HFF-Myc (cell line): ENCODE results near the gene NXPE3.

Experiments
- DNase-seq: peaks from one replicate; pipeline ENCODE4 v3.0.0-alpha.2; 2011; ENCODE audit warnings: low read depth; ENCODE audit errors: extremely low read depth
- H3K4me3 ChIP-seq: replicated peaks from 2 replicates; pipeline ENCODE4 v1.5.1; 2011; ENCODE audit warnings: low read depth, mild to moderate bottlenecking, control low read depth, low read length
- TF ChIP-seq, protein P1 (sequence below): IDR thresholded peaks from 2 replicates; pipeline ENCODE4 v1.5.1; 2012; ENCODE audit warnings: mild to moderate bottlenecking, low read depth, low read length, control low read depth; ENCODE audit errors: missing control alignments

NXPE3 gene

DNA sequence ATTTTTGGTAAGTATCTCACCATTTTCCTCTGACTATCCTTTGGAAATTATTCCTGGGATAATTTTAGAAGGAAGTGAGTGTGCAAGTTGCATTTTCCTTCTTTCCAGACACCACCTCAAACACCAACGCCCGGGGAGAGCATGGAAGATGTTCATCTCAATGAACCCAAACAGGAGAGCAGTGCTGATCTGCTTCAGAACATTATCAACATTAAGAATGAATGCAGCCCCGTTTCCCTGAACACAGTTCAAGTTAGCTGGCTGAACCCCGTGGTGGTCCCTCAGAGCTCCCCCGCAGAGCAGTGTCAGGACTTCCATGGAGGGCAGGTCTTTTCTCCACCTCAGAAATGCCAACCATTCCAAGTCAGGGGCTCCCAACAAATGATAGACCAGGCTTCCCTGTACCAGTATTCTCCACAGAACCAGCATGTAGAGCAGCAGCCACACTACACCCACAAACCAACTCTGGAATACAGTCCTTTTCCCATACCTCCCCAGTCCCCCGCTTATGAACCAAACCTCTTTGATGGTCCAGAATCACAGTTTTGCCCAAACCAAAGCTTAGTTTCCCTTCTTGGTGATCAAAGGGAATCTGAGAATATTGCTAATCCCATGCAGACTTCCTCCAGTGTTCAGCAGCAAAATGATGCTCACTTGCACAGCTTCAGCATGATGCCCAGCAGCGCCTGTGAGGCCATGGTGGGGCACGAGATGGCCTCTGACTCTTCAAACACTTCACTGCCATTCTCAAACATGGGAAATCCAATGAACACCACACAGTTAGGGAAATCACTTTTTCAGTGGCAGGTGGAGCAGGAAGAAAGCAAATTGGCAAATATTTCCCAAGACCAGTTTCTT, 74.2 kb downstream of the NXPE3 start:
- H3K4me3 ChIP-seq, result no peak overlapping the region
- DNase-seq, result no peak
- TF ChIP-seq, protein P1, sequence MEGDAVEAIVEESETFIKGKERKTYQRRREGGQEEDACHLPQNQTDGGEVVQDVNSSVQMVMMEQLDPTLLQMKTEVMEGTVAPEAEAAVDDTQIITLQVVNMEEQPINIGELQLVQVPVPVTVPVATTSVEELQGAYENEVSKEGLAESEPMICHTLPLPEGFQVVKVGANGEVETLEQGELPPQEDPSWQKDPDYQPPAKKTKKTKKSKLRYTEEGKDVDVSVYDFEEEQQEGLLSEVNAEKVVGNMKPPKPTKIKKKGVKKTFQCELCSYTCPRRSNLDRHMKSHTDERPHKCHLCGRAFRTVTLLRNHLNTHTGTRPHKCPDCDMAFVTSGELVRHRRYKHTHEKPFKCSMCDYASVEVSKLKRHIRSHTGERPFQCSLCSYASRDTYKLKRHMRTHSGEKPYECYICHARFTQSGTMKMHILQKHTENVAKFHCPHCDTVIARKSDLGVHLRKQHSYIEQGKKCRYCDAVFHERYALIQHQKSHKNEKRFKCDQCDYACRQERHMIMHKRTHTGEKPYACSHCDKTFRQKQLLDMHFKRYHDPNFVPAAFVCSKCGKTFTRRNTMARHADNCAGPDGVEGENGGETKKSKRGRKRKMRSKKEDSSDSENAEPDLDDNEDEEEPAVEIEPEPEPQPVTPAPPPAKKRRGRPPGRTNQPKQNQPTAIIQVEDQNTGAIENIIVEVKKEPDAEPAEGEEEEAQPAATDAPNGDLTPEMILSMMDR, result no peak

DNA sequence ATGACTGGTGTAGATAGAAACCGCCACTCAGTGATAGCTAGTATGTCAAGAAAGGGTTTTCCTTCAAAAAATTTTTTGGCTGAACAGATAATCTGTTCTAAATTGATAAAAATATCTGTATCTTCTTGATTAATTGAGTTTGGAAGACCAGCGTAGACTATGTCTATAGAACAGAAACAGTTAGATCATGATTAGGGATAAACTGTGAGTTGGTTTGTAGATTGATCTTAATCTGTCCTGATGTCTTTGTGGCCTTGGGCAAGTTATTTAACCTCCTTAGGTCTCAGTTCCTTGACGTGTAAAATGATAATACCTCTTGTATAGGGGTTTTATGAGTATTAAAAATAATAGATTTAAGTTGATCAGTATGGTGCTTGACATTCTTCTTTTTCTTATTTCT, 75.0 kb downstream of the NXPE3 start:
- no peak overlapping the region for H3K4me3 ChIP-seq
- TF ChIP-seq, protein P1, result no peak
- no peak for DNase-seq

DNA sequence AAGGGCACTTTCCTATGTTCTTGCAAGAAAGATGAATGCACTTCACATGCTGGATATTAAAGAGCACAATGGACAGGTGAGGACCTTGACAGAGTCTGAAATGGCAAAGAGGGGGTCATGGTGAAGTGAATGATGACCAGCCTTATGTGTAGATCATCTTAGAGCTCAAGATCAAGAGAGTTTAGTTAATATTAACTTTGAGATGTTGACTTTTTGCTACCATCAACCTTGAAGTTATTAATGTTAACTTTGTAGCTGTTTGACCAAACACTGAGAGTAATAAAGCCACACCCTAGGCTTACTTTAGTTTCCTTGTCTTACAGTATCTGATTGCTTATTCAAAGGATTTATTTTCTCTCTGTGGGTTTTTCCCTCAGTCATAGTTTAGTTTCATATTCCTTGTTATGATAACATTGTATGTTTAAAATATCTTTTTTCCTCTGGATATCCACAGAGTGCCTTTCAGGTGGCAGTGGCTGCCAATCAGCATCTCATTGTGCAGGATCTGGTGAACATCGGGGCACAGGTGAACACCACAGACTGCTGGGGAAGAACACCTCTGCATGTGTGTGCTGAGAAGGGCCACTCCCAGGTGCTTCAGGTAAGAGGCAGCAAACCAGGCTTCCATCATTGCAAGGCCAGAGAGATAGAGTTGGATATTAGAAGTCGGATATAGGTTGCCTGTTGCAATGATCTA, 75.7 kb downstream of the NXPE3 start:
- DNase-seq, result no peak
- TF ChIP-seq, protein P1, result no peak
- H3K4me3 ChIP-seq, result no peak overlapping the region

DNA sequence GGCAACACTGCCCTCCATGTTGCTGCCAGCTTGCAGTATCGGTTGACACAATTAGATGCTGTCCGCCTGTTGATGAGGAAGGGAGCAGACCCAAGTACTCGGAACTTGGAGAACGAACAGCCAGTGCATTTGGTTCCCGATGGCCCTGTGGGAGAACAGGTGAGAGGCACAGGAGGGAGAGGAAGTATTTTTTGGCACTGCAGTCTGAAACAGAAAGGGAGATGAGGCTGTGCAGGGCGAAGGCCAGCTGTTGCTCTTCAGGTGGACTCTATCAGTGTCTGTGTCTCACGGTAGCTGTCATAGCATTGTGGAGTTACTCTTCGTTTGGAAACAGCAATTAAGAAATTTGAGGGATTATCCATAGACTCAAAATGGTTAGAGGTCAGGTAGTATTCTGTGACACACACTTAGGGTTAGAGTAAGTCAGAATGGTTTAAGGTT, 78.3 kb downstream of the NXPE3 start:
- TF ChIP-seq, protein P1, result no peak
- no peak overlapping the region for H3K4me3 ChIP-seq
- no peak for DNase-seq

DNA sequence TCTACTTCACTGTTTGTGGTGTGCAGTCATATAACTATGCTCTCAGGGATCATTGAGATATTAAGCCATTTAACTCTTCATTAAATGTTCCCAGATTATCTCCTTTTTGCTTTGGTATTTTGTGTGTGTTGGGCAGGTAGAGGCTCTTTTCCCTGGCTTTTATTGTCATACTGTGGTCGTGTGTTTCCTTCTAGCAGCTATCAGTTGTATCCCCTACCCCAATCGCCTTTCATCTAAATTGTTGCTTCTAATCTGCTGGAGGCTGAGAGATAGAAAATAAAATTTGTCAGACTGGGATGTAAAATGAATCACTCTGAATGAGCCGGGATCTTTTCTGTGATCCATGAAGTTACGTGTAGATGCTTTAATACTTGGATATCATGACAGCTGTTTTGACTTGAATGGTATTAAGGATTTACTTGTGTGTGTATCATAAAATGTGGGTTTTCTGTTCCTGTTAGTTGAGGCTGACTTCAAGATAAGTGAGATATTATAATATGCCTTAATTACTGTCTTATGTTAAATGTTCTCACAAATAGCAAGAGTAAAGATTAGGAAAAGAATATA, 79.5 kb downstream of the NXPE3 start:
- H3K4me3 ChIP-seq, result no peak overlapping the region

DNA sequence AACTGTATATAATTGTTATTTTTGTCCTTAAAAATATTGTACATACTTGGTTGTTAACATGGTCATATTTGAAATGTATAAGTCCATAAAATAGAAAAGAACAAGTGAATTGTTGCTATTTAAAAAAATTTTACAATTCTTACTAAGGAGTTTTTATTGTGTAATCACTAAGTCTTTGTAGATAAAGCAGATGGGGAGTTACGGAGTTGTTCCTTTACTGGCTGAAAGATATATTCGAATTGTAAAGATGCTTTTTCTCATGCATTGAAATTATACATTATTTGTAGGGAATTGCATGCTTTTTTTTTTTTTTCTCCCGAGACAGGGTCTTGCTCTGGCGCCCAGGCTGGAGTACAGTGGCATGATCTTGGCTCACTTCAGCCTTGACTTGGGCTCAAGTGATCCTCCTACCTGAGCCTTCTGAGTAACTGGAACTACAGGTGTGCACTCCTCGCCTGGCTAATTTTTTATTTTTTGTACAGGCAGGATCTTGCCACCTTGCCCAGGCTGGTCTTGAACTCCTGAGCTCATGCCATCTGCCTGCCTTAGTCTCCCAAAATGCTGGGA, 81.0 kb downstream of the NXPE3 start:
- DNase-seq, result no peak
- TF ChIP-seq, protein P1, result no peak
- no peak overlapping the region for H3K4me3 ChIP-seq

More for the DNA sequence above, 79.5 kb downstream of the NXPE3 start:
- TF ChIP-seq, protein P1, result no peak
- DNase-seq, result no peak
